ENCODE results near the gene RPUSD3.

- TF ChIP-seq CTCF (conservative IDR thresholded peaks at IDR 0.05) = no peak; the same call in 1 of the 2 replicates
- no peak for TF ChIP-seq ZFX (IDR thresholded peaks at IDR 0.05)
Measured at GRCh38 chr3:9800529-9800928, 43.3 kb downstream of the RPUSD3 start.

All from C4-2B (cell line).